Measurements from ENCODE around the gene UNC5C.

DNA sequence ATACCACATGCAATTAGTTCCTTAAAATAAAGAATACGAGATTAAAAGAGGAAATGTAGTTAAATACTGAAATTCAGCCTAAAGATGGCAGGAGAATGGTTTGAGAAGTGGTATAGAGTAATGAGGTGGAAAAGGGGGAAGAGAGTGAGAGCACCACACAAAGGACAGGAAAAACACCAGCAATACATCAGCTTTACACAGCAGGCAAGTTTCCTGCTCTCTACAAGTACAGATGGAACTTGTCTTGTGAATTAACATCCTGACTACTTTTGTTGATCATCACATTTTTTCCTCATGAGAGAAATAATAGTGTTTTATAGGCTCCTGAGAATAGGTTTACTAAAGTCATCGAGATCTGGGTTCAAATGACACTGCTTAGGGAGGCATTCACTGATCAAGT lies 2.9 kb upstream of the UNC5C start:
- no peak for TF ChIP-seq EP300 (IDR thresholded peaks at IDR 0.05)
- TF ChIP-seq, protein P1, sequence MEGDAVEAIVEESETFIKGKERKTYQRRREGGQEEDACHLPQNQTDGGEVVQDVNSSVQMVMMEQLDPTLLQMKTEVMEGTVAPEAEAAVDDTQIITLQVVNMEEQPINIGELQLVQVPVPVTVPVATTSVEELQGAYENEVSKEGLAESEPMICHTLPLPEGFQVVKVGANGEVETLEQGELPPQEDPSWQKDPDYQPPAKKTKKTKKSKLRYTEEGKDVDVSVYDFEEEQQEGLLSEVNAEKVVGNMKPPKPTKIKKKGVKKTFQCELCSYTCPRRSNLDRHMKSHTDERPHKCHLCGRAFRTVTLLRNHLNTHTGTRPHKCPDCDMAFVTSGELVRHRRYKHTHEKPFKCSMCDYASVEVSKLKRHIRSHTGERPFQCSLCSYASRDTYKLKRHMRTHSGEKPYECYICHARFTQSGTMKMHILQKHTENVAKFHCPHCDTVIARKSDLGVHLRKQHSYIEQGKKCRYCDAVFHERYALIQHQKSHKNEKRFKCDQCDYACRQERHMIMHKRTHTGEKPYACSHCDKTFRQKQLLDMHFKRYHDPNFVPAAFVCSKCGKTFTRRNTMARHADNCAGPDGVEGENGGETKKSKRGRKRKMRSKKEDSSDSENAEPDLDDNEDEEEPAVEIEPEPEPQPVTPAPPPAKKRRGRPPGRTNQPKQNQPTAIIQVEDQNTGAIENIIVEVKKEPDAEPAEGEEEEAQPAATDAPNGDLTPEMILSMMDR (IDR thresholded peaks at IDR 0.05), result no peak
